Activated CD4-positive, alpha-beta T cell treated with anti-CD3 and anti-CD28 coated beads for 36 hours (primary cell): ENCODE measurements around the gene ENPP1. TPM values are rescaled to one million over a fixed set of nuclear protein-coding genes. Genes with fewer than 3 reads are reported as not detected.

Experiments
- ATAC-seq: fragments of 200-7000 bp; cut with Tn5 transposase; one replicate; pipeline ENCODE4 v1.10.0; 2021; ENCODE audit warnings: mild to moderate bottlenecking, moderate library complexity
- CTCF ChIA-PET: fragments of 350-600 bp; sonication (Branson Sonifier 250); formaldehyde crosslinking; loops from one replicate; lab custom pipeline; 2021; ENCODE audit warnings: antibody characterized with exemption; lab: Charles Lee
- POLR2A ChIA-PET: fragments of 350-600 bp; sonication (Branson Sonifier 250); formaldehyde crosslinking; loops from one replicate; lab custom pipeline; 2021; ENCODE audit warnings: antibody characterized with exemption, inconsistent platforms; lab: Charles Lee
- DNase-seq: peaks from one replicate; pipeline ENCODE4 v3.0.0-alpha.2; 2020
- H3K27ac Mint-ChIP-seq: one replicate; pipeline ENCODE4 v1.8.0; 2021; ENCODE audit warnings: mixed read lengths
- H3K27me3 Mint-ChIP-seq: one replicate; pipeline ENCODE4 v1.8.0; 2021; ENCODE audit warnings: mixed read lengths
- H3K36me3 Mint-ChIP-seq: one replicate; pipeline ENCODE4 v1.8.0; 2021; ENCODE audit warnings: low read depth, mixed read lengths
- H3K4me1 Mint-ChIP-seq: one replicate; pipeline ENCODE4 v1.8.0; 2021; ENCODE audit warnings: mixed read lengths
- H3K4me3 Mint-ChIP-seq: one replicate; pipeline ENCODE4 v1.8.0; 2021; ENCODE audit warnings: mild to moderate bottlenecking, moderate library complexity, mixed read lengths
- H3K9me3 Mint-ChIP-seq: one replicate; pipeline ENCODE4 v1.8.0; 2021; ENCODE audit warnings: low read depth, mixed read lengths
- intact Hi-C, 2 experiments: fragments of 100-400 bp; cut with DNase I in 1 of 2; cut with micrococcal nuclease in 1 of 2; formaldehyde crosslinking; loops; one replicate each; pipeline versions ENCODE4 v1.14.2 to v1.15.1; 2022 to 2024; cut with DNase I, micrococcal nuclease
- total RNA-seq, 2 experiments: library from RNA; stranded (reverse); gene quantifications; one replicate each; pipeline ENCODE4 v1.2.3, GENCODE V29; 2021

The ENPP1 gene
- total RNA-seq, 2 experiments from 2014 or later, result 0.23 to 0.42 TPM

DNA sequence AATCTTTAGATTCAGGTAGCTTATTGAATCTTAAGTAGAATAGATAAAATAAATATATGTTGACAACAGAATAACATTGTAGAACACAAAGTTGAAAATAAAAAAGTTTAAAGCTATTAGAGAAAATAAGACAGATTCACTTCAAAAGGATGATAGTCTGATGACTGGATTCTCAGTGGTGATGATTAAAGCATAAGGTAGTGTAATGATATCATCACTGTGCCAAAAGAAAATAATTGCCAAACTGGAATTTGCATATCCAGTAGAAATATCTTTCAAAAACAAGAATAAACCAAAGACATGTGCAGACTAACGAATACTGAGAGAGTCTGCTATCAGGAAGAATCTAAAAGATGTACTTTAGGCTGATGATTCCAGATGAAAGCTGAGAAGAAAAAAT, 30.2 kb downstream of the ENPP1 start:
- no peaks in the 10 kb centered on the region for H3K4me1 Mint-ChIP-seq
- DNase-seq (no peak), ATAC-seq (no peak)
- no peak overlapping the region for H3K27ac Mint-ChIP-seq
- ChIA-PET CTCF (interaction anchor here (0.6 to 1.5 kb wide), 2 partner anchors 13 to 77 kb away, joined by 3 to 4 read pairs; no protein-coding TSS in a partner anchor), POLR2A (no interaction called here)
- H3K9me3 Mint-ChIP-seq, result no peaks in the 10 kb centered on the region
- intact Hi-C loops, result no loop called here
- no peaks in the 10 kb centered on the region for H3K36me3 Mint-ChIP-seq
- no peak overlapping the region for H3K4me3 Mint-ChIP-seq
- peaks cover 18% of the 10 kb centered on the region for H3K27me3 Mint-ChIP-seq

DNA sequence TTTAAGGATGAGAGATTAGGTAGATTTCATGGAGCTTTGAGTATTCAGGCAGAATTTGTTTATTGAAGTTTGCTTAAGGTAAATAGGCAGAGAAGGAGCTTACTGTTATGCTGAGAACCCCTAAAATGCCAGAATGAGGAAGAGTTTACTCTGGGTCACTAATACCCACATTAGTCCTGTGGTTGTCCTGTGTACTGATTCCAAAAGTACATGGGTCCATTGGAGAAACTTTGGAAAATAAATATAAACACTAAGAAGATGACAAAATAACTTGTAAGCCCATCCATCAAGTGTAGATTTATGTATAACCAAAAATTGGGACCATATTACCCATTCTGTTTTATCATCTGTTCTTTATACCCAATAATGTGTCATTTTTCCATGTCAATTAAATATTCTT, 31.6 kb downstream of the ENPP1 start:
- no peaks in the 10 kb centered on the region for H3K9me3 Mint-ChIP-seq
- H3K4me3 Mint-ChIP-seq, result no peak overlapping the region
- ATAC-seq (no peak), DNase-seq (no peak)
- intact Hi-C loops, result no loop called here
- no peaks in the 10 kb centered on the region for H3K36me3 Mint-ChIP-seq
- POLR2A ChIA-PET, result no interaction called here
- H3K27me3 Mint-ChIP-seq, result peaks cover 19% of the 10 kb centered on the region
- CTCF ChIA-PET, result no interaction called here
- no peak overlapping the region for H3K27ac Mint-ChIP-seq
- no peaks in the 10 kb centered on the region for H3K4me1 Mint-ChIP-seq

DNA sequence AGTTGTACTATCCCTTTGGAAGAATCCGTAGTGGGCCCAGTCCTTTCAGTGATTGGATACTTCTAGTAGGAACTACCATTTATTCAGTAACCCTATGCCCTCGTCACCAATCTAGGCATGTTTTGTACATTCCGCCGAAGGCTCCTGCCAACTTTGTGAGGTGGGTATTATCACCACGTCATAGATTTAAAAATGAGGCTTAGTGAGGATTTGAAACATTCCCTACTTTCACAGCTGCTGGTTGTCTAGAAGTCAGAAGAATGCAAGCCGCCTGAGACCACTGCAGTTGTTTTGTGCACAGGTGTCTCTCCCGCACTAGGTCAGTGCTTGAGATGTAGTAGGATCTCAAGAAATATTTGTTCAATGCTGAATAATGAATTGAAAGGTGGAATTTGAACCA, 32.6 kb downstream of the ENPP1 start:
- ATAC-seq (no peak), DNase-seq (no peak)
- no peaks in the 10 kb centered on the region for H3K4me1 Mint-ChIP-seq
- ChIA-PET CTCF (interaction anchor here (0.6 kb wide), 1 partner anchor 89 kb away, joined by 3 read pairs; no protein-coding TSS in a partner anchor), POLR2A (no interaction called here)
- H3K4me3 Mint-ChIP-seq, result no peak overlapping the region
- no peaks in the 10 kb centered on the region for H3K36me3 Mint-ChIP-seq
- no peaks in the 10 kb centered on the region for H3K9me3 Mint-ChIP-seq
- H3K27me3 Mint-ChIP-seq, result peaks cover 20% of the 10 kb centered on the region
- intact Hi-C loops, result no loop called here
- H3K27ac Mint-ChIP-seq, result no peak overlapping the region

DNA sequence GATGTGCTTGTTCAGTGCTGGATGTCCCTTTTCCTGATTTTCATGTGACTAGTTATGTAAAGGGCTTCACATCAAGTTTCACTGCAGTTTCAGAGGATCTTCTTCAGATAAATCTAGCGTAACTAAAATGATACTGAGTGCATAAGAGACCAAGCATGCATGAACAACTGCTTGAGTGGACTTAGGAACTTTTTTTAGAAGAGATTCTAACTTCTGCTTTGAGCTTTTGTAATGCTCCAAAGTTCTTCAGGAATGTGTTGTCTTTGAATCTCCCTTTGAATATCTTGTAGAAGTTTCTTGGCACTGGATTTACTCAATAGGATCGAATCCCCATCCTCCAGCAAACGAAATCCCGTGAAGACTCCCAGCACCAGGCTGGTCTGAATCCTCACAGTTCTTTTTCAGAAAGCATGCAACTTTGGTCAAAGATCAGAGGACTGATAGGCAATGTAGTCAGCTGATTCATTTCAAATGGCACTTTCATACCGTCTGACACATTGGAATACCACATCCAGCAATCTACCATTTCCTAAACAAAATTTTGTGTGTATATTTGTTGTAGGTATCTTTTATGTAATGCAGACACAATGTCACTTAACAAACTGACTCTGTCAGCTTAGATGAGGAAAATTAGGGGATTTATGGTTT, 33.2 kb downstream of the ENPP1 start:
- no peaks in the 10 kb centered on the region for H3K36me3 Mint-ChIP-seq
- no peaks in the 10 kb centered on the region for H3K9me3 Mint-ChIP-seq
- ATAC-seq, result no peak
- peaks cover 26% of the 10 kb centered on the region for H3K27me3 Mint-ChIP-seq
- ChIA-PET CTCF (no interaction called here), POLR2A (no interaction called here)
- intact Hi-C loops, result no loop called here
- H3K4me3 Mint-ChIP-seq, result no peak overlapping the region
- no peak overlapping the region for H3K27ac Mint-ChIP-seq
- H3K4me1 Mint-ChIP-seq, result no peaks in the 10 kb centered on the region
- DNase-seq, result no peak

DNA sequence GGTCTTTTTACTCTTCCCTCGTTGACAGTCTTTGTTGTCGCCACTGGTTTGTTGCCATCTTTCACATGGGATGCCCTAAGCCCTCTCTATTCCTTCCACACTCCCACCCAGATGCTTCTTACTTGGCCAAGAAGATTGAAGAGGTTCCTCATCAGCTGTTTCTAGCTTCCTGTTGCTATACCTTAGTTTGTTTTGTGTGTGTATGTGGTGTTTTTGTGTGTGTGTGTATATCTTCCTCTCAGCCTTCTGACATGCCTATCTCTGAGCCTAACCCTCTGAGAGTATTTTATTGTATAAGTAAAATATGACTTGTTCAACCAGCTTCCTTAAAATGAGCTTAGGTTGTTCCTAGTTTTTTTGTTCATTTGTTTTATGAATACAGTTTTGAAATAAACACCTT, 35.9 kb downstream of the ENPP1 start:
- H3K36me3 Mint-ChIP-seq, result no peaks in the 10 kb centered on the region
- ATAC-seq (no peak), DNase-seq (no peak)
- ChIA-PET POLR2A (no interaction called here), CTCF (interaction anchor here (1.3 kb wide), 1 partner anchor 66 kb away, joined by 3 read pairs; no protein-coding TSS in a partner anchor)
- H3K4me3 Mint-ChIP-seq, result no peak overlapping the region
- intact Hi-C loops, result no loop called here
- H3K27me3 Mint-ChIP-seq, result peaks cover 23% of the 10 kb centered on the region
- no peaks in the 10 kb centered on the region for H3K4me1 Mint-ChIP-seq
- H3K9me3 Mint-ChIP-seq, result no peaks in the 10 kb centered on the region
- no peak overlapping the region for H3K27ac Mint-ChIP-seq

DNA sequence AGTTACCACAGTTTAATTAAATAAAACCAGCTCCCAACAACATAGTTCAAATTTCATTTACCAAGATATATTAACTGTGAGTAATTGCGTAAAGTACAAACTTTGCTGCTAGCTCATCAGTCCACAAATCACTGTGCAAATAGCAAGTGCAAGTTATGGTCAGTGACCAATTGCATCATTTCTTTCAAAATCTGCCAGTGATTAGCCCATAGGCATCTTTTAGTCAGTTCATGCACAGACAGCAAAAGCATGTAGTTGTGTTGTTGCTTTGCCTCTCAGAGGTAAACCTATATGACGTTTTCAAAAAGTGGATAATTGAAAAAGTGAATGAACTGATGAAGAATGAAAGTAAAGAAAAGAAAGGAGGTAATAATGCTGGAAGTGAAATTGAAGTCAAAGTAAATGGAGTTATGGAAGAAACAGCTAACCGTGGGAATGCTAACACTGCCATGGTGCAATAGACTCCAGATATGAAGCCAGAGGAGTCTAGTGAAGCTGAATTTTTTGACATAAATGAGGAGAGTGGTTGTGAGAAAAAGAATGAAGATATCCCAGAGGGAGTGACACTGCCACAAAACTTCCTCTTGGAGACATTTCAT, 36.5 kb downstream of the ENPP1 start:
- H3K27me3 Mint-ChIP-seq, result peaks cover 25% of the 10 kb centered on the region
- no peaks in the 10 kb centered on the region for H3K36me3 Mint-ChIP-seq
- DNase-seq, result no peak
- no peak overlapping the region for H3K27ac Mint-ChIP-seq
- H3K9me3 Mint-ChIP-seq, result no peaks in the 10 kb centered on the region
- no peak overlapping the region for H3K4me3 Mint-ChIP-seq
- CTCF ChIA-PET, result interaction anchor here (0.6 to 1.3 kb wide), 2 partner anchors 66 to 192 kb away, joined by 3 read pairs; no protein-coding TSS in a partner anchor
- no peaks in the 10 kb centered on the region for H3K4me1 Mint-ChIP-seq
- POLR2A ChIA-PET, result no interaction called here
- no peak for ATAC-seq
- intact Hi-C loops, result no loop called here

DNA sequence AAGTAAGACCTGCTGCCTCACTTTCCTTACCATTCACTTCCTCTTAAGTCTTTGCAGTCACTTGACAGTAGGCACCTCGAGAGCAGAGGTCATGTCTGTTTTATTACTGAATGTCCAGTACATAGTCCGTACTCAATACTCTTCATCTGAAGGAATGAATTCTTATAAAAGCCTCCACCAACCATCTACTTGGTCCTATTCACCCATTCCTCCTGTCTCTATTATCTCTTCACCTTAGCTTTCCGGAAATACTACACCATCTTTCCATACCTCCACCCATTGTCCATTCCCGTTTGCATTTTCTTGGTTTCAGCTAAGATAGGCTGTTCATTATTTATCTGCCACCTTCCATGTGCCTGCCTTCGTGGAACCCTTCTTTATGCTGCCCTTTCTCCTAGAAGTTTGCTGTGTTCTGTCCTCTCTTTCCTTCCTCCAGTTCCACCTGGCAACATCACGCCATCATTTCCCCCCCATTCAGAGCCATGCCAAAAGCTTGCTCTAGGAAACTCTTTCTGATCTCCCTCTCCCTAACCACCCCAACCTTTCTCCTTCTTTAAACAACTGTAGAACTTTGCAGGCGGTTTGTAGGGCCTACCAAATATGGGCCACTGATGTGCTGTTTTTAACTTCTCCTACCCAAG, 38.3 kb downstream of the ENPP1 start:
- no peak overlapping the region for H3K27ac Mint-ChIP-seq
- intact Hi-C loops, result no loop called here
- POLR2A ChIA-PET, result no interaction called here

DNA sequence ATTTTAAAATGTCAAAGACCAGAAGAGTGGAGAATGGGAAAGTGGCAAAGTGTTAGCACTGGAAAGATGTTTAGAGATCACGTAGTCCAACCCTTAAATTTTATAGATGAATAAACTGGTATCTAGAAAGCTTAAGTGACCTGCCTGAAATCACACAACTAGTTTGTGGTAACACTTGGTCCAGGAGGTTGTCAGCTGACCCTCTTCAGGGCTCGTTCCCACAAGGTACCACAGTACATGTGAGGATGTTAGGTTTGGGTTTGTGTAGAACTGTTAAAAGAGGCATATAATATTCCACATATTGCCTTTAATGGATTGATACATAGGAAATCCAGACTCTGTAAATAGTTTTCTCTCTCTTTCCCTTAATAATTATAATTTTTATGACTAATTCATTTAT, 39.1 kb downstream of the ENPP1 start:
- H3K9me3 Mint-ChIP-seq, result no peaks in the 10 kb centered on the region
- ChIA-PET POLR2A (no interaction called here), CTCF (interaction anchor here (1.8 kb wide), 1 partner anchor 29 kb away, joined by 4 read pairs; no protein-coding TSS in a partner anchor)
- H3K4me1 Mint-ChIP-seq, result no peaks in the 10 kb centered on the region
- no peak overlapping the region for H3K4me3 Mint-ChIP-seq
- peaks cover 21% of the 10 kb centered on the region for H3K27me3 Mint-ChIP-seq
- H3K27ac Mint-ChIP-seq, result no peak overlapping the region
- intact Hi-C loops, result no loop called here
- H3K36me3 Mint-ChIP-seq, result no peaks in the 10 kb centered on the region
- ATAC-seq (no peak), DNase-seq (no peak)

More for the DNA sequence above, 38.3 kb downstream of the ENPP1 start:
- H3K4me3 Mint-ChIP-seq, result no peak overlapping the region
- no peak for DNase-seq
- no peaks in the 10 kb centered on the region for H3K9me3 Mint-ChIP-seq
- CTCF ChIA-PET, result interaction anchor here (1.8 kb wide), 1 partner anchor 29 kb away, joined by 4 read pairs; no protein-coding TSS in a partner anchor
- no peaks in the 10 kb centered on the region for H3K36me3 Mint-ChIP-seq
- H3K4me1 Mint-ChIP-seq, result no peaks in the 10 kb centered on the region
- H3K27me3 Mint-ChIP-seq, result peaks cover 23% of the 10 kb centered on the region
- ATAC-seq, result no peak

DNA sequence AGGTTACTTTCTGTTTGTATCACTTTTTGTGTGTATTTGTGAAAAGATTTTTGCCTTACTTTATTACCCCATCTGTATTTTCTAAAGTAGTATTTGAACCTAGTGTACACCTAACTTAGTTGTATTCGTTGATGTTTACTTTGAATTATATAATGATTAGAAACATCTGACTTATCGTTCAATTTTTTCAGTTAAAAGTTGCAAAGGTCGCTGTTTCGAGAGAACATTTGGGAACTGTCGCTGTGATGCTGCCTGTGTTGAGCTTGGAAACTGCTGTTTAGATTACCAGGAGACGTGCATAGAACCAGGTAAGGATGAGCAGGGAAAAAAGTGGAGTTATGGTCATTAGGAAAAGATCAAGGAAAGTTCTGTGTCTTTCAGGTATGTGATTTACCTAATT, 42.0 kb downstream of the ENPP1 start:
- ChIA-PET POLR2A (no interaction called here), CTCF (interaction anchor here (0.6 to 1.0 kb wide), 2 partner anchors 13 to 18 kb away, joined by 3 to 5 read pairs; no protein-coding TSS in a partner anchor)
- Mint-ChIP-seq H3K36me3 (no peaks in the 10 kb centered on the region), H3K9me3 (no peaks in the 10 kb centered on the region), H3K4me3 (no peak overlapping the region), H3K27ac (no peak overlapping the region), H3K27me3 (peaks cover 14% of the 10 kb centered on the region), H3K4me1 (no peaks in the 10 kb centered on the region)
- no peak for ATAC-seq
- intact Hi-C loops, result no loop called here
- DNase-seq, result no peak

DNA sequence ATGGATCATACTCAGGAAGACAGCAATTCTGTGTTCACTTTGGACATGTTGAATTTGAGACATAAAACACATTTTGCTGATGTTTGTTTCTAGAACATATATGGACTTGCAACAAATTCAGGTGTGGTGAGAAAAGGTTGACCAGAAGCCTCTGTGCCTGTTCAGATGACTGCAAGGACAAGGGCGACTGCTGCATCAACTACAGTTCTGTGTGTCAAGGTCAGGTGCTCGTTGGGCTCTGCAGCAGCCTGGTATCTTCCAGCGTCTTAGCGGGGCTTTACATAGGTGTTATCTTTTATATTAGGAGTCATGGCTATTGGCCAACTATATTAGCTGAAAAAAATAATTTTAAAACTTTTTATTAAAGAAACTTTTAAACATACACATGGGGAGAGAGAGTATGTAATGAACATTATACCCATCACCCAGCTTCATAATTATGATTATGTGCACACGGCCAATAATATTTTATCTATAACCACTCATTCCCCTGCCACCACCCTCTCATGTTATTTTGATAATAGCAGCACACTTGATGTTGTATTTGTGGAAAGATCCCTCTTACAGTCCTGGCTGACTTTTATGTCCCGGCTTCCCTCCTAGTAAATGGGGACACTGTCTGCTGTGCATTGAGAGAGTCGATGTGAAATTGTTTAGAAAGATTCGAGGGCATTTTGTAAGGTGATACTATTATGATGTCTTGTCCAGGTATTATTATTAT, 43.4 kb downstream of the ENPP1 start:
- CTCF ChIA-PET, result no interaction called here
- ATAC-seq (no peak), DNase-seq (no peak)
- intact Hi-C loops, result no loop called here
- Mint-ChIP-seq H3K27me3 (peaks cover 7% of the 10 kb centered on the region), H3K27ac (no peak overlapping the region), H3K4me1 (no peaks in the 10 kb centered on the region), H3K9me3 (no peaks in the 10 kb centered on the region), H3K4me3 (no peak overlapping the region), H3K36me3 (no peaks in the 10 kb centered on the region)
- POLR2A ChIA-PET, result no interaction called here

DNA sequence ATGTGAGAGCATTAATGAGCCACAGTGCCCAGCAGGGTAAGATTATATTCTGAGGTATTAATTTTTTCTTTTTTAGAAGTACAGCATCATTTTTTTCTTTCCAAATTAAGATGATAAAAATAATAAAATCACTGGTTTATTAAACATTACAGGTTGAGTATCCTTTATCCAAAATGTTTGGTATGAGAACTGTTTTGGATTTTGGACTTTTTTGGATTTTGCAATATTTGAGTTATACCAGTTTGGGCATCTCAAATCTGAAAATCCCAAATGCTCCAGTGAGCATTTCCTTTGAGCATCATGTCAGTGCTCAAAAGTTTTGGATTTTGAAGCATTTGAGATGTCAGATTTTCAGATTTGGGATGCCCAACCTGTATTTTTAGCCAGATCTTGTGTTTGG, 44.4 kb downstream of the ENPP1 start:
- no peaks in the 10 kb centered on the region for H3K4me1 Mint-ChIP-seq
- no peaks in the 10 kb centered on the region for H3K9me3 Mint-ChIP-seq
- intact Hi-C loops, result no loop called here
- POLR2A ChIA-PET, result no interaction called here
- CTCF ChIA-PET, result interaction anchor here (0.6 to 0.7 kb wide), 2 partner anchors 47 to 232 kb away, joined by 3 read pairs; no protein-coding TSS in a partner anchor
- H3K27me3 Mint-ChIP-seq, result peaks cover 4% of the 10 kb centered on the region
- DNase-seq, result no peak
- no peak for ATAC-seq
- H3K36me3 Mint-ChIP-seq, result no peaks in the 10 kb centered on the region
- no peak overlapping the region for H3K4me3 Mint-ChIP-seq
- H3K27ac Mint-ChIP-seq, result no peak overlapping the region
